ENCODE data around the gene KIF3C.
A peak's percentile ranks its signal among the peaks of the same experiment; 100 is the strongest.

The KIF3C gene

DNA sequence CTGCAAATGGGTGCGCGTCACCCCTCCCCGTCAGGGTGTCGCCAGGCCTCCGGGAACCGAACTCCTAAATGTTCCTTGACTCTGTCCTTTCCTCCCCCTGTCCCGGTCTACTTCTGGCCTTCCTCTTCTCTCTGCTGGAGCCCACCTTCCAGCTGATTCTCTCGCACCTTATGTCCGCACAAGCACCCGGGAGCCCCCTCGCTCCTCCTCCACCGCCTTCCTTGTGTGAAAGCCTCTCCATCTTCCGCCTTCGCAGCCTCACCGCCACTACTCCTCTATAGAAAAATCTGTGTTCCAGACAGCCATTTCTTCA, 627 bp upstream of the KIF3C start (continued):
- TF ChIP-seq, protein P1, sequence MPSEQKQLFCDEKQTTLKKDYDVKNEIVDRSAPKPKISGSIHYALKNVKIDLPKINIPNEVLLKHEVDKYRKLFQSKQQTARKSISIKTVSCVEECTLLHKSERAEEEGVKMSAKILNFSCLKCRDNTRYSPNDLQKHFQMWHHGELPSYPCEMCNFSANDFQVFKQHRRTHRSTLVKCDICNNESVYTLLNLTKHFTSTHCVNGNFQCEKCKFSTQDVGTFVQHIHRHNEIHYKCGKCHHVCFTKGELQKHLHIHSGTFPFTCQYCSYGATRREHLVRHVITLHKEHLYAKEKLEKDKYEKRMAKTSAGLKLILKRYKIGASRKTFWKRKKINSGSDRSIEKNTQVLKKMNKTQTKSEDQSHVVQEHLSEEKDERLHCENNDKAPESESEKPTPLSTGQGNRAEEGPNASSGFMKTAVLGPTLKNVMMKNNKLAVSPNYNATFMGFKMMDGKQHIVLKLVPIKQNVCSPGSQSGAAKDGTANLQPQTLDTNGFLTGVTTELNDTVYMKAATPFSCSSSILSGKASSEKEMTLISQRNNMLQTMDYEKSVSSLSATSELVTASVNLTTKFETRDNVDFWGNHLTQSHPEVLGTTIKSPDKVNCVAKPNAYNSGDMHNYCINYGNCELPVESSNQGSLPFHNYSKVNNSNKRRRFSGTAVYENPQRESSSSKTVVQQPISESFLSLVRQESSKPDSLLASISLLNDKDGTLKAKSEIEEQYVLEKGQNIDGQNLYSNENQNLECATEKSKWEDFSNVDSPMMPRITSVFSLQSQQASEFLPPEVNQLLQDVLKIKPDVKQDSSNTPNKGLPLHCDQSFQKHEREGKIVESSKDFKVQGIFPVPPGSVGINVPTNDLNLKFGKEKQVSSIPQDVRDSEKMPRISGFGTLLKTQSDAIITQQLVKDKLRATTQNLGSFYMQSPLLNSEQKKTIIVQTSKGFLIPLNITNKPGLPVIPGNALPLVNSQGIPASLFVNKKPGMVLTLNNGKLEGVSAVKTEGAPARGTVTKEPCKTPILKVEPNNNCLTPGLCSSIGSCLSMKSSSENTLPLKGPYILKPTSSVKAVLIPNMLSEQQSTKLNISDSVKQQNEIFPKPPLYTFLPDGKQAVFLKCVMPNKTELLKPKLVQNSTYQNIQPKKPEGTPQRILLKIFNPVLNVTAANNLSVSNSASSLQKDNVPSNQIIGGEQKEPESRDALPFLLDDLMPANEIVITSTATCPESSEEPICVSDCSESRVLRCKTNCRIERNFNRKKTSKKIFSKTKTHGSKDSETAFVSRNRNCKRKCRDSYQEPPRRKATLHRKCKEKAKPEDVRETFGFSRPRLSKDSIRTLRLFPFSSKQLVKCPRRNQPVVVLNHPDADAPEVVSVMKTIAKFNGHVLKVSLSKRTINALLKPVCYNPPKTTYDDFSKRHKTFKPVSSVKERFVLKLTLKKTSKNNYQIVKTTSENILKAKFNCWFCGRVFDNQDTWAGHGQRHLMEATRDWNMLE (tag by site-specific recombination; conservative IDR thresholded peaks at IDR 0.05; ENCODE audit: low read depth), result no peak

- ChIA-PET CTCF (interaction anchor here (0.5 to 1.8 kb wide), 7 partner anchors 10 to 306 kb away, joined by 3 to 8 read pairs (median 3); no protein-coding TSS in a partner anchor), POLR2A (interaction anchor here (0.8 to 2.9 kb wide), 5 partner anchors 9 to 52 kb away, joined by 3 to 12 read pairs (median 5); partner anchors contain the start of gene RAB10)
- peaks cover 8% of the 10 kb centered on the region for H3K4me1 ChIP-seq (ENCODE audit: control insufficient read depth, insufficient read depth, low read length)
- H3K4me3 ChIP-seq (ENCODE audit: low read depth, low read length), result peak overlapping the region; percentile 71
- peaks cover 0 to 7% of the 10 kb centered on the region in 2 experiments; a peak in 1 of 3 replicates for H3K36me3 ChIP-seq (ENCODE audit: control insufficient read depth in 2 of 2, insufficient read depth in 1 of 2, low read length in 2 of 2)
- TF ChIP-seq, protein P1 (tag by site-specific recombination; conservative IDR thresholded peaks at IDR 0.05; ENCODE audit: low read depth), result no peak
- no peak for TF ChIP-seq MEIS1 (CRISPR knock-in tag; IDR thresholded peaks at IDR 0.05; ENCODE audit: borderline replicate concordance)
- TF ChIP-seq ZNF501 (tag by site-specific recombination; IDR thresholded peaks at IDR 0.05), result 0 out of 2 replicates have a peak, but pooled peaks have one; percentile 34
- peak; percentile 56 for TF ChIP-seq ZBTB17 (tag by site-specific recombination; IDR thresholded peaks at IDR 0.05)
- TF ChIP-seq, protein P2, sequence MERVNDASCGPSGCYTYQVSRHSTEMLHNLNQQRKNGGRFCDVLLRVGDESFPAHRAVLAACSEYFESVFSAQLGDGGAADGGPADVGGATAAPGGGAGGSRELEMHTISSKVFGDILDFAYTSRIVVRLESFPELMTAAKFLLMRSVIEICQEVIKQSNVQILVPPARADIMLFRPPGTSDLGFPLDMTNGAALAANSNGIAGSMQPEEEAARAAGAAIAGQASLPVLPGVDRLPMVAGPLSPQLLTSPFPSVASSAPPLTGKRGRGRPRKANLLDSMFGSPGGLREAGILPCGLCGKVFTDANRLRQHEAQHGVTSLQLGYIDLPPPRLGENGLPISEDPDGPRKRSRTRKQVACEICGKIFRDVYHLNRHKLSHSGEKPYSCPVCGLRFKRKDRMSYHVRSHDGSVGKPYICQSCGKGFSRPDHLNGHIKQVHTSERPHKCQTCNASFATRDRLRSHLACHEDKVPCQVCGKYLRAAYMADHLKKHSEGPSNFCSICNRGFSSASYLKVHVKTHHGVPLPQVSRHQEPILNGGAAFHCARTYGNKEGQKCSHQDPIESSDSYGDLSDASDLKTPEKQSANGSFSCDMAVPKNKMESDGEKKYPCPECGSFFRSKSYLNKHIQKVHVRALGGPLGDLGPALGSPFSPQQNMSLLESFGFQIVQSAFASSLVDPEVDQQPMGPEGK (tag by site-specific recombination; IDR thresholded peaks at IDR 0.05), result peak; percentile 37; the same call in 1 of the 2 replicates
- no peak for TF ChIP-seq ZNF747 (tag by site-specific recombination; IDR thresholded peaks at IDR 0.05)
- peak; percentile 95 for TF ChIP-seq ZIC2 (tag by site-specific recombination; IDR thresholded peaks at IDR 0.05)
- peak; percentile 74 for TF ChIP-seq GLIS1 (tag by site-specific recombination; IDR thresholded peaks at IDR 0.05)
- peak; percentile 19; the same call in 1 of the 2 replicates for TF ChIP-seq SP2 (tag by site-specific recombination; IDR thresholded peaks at IDR 0.05)
- TF ChIP-seq KLF8 (tag by site-specific recombination; IDR thresholded peaks at IDR 0.05), result peak; percentile 14; the same call in 1 of the 2 replicates
- TF ChIP-seq ZNF623 (tag by site-specific recombination; IDR thresholded peaks at IDR 0.05), result no peak
- peak; percentile 82 for TF ChIP-seq GLIS2 (tag by site-specific recombination; IDR thresholded peaks at IDR 0.05)
- peak; percentile 66 for TF ChIP-seq KLF1 (tag by site-specific recombination; IDR thresholded peaks at IDR 0.05)
- TF ChIP-seq CTCF (tag by site-specific recombination; IDR thresholded peaks at IDR 0.05), result peak; percentile 51
- peak; percentile 91 for TF ChIP-seq ZNF341 (tag by site-specific recombination; IDR thresholded peaks at IDR 0.05; ENCODE audit: low read depth)
- TF ChIP-seq ZNF548 (tag by site-specific recombination; IDR thresholded peaks at IDR 0.05), result no peak
- H3K27ac ChIP-seq (ENCODE audit: extremely low read depth, low read depth, low read length), result peak overlapping the region; percentile 65; the same call in 1 of the 2 replicates
- H3K9me3 ChIP-seq (ENCODE audit: control insufficient read depth, insufficient read depth, low read depth, low read length), result no peaks in the 10 kb centered on the region
These were observed 563 bp downstream of the KIF3C start for GRCh38 chr2:25981596-25982272.

Measured in HEK293 (cell line).